Measurements from ENCODE around the gene EXOC6B.

Gene EXOC6B

DNA sequence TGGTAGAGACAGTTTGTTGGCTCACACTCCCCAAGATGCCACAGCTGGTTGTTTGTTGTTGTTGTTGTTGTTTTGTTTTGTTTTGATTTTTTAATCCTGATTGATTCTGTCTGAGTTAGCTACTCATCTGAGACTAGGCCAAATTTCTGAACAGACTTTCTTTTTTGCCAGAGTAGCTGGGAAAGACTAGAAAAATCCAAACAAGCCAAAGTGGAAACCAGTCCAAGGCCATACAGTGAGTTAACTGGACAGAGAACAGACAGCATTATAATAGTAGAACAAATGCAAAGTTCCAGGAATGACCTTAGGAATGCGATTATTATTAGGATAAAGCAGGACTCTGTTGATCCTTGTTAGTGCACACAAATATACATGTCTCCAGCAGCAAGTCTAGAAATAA is 634.4 kb downstream of the EXOC6B start:
- DNase-seq = no peak

GRCh38 chr2:72185206-72185605 is 640.6 kb downstream of the EXOC6B start:
- no peak for DNase-seq

DNA sequence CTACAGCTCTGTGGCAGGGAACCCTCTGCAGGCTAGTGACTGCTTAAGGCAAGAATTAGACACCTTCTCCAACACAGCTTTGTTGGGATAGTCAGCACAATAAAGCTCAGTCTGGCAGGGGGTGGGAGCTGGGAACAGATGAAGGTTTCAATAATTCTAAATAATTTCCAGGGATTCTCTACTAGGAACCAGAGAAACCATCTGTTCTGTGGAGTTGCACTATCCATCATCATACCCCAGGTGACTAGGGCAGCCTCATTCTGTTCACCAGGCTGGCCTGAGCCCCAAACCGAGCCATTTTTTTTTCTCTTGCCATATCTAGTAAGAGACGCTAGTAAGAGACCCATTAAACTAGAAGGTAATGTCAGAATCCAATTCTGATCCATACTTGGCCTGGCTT is 642.4 kb downstream of the EXOC6B start:
- no peak for DNase-seq

DNA sequence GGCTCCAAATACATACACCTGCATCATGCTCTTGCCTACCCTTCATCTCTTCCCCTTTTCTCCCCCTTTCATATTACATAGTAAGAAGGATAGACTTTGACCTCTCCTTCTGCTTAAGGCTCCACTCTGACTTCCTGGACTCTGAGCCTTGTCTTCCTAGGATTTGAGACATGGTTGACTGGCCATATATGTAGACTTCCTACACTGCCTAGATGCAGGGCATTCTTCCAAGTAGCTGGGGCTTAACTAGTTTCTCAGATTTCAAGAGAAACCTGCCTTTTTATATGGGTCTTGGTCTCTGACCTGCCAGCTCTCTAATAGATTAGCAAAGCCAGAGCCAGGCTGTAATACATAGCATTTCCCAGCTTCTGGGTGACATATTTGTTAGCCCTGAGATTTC is 642.8 kb downstream of the EXOC6B start:
- DNase-seq = no peak

DNA sequence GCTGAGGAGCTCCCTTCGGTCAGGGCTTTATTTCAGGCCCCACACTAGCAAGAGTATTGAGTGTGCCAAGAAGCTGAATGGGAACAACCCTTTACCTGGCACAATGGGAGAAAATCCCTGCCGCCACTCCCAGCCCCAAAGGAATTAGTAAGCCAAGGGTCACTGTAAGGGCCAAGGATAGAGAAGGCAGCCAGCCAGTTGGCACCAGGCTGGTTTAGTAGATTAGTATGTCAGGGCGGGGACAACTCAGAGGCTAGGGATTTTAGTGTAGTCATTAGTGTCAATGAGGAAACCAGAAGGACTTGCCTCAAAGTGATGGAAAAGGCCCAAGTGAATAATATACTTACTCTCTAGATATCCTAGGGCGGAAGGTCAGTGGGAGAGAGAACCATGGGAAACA is 643.3 kb downstream of the EXOC6B start:
- no peak for DNase-seq

DNA sequence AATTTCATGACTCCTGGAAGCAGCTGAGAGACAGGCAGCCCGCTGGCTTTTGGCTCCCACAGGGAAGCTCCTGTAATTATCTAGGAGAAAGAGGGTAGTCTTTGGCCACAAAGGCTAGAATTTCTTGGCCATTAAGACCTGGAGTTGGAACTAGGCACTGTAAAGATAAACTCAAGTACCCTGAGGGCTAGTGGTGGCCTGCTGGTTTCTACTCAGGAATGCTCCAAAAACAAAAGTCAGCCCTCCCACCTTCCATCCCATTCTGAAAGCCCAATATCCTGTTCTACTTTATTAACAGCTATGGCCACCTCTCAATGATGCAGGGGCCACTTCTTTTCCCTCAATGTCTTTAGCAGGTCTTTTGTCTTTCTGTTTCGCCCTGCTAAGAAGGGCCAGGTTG is 644.2 kb downstream of the EXOC6B start:
- no peak for DNase-seq

DNA sequence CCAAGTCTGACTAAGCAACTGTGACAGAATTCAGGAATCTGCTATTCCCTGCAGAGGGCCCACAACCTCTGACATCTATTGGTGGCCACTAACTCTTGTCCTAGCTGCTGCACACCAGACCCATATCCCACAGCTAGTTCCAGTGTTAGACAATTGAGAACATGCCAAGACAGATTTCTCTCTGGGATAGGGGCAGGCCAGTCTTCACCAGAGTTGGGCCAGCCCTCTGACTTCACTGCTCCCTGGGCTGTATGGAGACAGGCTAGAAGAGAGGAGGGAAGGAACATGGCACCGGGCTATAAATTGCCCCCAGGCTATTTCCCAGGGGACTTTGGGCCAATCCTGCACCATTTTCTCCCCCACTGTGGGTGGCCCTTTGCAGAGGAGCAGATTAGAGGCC is 645.5 kb downstream of the EXOC6B start:
- no peak for DNase-seq

DNA sequence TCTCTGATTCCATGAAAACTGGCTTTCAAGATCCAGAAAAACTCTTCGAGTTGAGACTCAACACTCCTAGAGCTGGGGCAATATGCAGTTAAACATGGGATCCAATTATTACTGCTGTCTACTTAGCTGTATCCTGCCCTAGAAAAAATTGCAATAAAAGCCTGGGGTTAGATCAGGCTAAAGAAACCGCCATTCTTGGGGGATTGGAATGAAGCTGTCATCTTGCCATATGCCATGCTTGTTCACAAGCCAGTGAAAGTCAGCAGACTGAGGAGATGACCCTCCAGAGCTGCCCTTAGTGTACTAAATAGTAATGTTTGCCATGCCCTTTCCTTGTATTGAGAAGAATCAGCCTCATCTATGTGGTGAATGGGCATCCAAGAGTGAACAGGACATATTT is 647.3 kb downstream of the EXOC6B start:
- DNase-seq = no peak

DNA sequence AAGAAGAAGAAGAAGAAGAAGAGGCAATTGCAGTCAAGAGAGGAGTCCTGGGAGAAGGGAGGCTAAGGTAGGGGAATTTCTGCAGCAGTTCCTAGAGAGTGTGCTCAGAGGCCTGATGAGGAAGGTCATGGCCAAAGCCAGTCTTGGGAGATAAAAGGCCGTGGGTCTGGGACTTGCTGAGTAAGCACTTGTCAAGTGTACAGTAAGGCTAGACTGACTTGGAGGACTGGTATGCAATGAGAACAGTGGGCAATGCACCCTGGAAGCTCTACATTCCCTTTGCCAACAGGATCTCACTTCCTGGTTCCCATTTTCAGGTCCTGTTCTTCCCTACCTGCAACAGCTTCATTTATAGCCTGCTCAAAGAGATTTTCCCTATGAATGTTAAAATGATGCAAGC is 649.6 kb downstream of the EXOC6B start:
- no peak for DNase-seq

DNA sequence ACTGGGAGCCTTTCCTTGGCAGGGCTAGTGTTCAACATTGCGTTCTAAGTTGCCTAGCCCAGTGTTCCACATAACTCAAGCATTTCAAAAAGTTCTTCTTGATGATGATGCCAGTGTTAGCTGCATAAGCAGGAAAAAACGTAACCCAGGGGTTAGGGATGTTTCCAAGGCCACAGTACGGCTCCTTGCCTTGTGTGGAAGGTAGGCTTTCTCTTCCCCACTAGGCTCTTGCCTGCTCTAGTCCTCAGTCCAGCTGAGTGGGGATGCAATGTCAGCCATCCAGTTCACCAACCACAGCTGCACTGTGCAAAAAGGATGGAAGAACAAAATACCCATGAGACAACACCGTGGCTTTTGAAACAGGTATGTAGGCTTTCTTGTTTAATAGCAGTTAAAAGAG is 650.2 kb downstream of the EXOC6B start:
- no peak for DNase-seq

GRCh38 chr2:72173640-72174321 is 652.1 kb downstream of the EXOC6B start:
- no peak for DNase-seq

GRCh38 chr2:72172478-72172877 is 653.4 kb downstream of the EXOC6B start:
- no peak for DNase-seq

GRCh38 chr2:72166279-72166678 is 659.6 kb downstream of the EXOC6B start:
- no peak for DNase-seq

DNA sequence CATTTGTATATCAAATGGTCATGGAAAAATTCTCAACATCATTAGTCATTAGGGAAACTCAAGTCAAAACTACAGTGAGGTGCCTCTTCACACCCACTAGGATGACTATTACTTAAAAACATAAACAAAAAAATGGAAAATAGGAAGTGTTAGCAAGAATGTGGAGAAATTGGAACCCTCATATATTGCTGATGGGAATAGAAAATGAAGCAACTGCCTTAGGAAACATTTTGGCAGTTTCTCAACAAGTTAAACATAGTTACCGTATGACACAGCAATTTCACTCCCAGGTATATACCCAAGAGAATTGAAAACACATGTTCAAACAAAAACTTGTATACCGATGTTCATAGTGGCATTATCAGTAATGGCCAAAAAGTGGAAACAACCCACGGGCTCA is 660.0 kb downstream of the EXOC6B start:
- no peak for DNase-seq

GRCh38 chr2:72162574-72162973 is 663.3 kb downstream of the EXOC6B start:
- DNase-seq = no peak

DNA sequence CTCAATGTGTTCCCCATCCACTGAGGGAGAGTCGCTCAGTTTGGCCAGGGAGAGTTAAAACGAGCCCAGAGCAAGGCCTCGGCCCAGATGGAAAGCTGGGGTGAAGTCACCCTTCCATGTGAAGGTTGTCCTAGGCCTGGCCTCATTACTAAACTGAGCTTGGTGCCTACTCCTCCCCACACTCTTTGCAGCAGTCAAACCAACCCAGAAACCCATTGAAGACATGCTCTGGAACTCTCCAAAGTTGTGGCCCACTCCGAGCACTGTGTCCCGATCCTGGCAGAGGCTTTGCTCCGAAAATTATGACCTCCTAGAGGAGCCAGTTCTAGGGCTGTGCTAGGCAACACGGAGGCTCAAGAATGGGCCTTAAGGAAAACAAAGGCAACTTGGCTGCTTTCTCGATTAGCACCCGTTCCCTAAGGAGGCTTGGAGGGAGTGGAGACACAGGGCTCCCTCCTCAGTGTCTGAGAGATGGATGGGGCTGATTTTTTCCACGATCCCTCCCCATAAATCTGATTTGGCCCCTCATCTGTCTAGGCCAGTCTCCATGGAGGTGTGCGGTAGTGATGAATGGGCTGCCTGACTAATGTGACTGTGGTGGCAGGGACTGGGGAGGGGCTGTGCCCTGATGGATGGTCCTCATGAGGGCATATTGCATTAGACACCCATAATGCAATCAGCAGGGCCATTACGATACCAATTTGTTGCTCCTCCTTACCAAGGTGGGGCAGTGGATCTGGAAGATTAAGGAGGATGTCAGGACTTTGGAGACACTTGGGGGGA is 666.4 kb downstream of the EXOC6B start:
- no peak for DNase-seq

DNA sequence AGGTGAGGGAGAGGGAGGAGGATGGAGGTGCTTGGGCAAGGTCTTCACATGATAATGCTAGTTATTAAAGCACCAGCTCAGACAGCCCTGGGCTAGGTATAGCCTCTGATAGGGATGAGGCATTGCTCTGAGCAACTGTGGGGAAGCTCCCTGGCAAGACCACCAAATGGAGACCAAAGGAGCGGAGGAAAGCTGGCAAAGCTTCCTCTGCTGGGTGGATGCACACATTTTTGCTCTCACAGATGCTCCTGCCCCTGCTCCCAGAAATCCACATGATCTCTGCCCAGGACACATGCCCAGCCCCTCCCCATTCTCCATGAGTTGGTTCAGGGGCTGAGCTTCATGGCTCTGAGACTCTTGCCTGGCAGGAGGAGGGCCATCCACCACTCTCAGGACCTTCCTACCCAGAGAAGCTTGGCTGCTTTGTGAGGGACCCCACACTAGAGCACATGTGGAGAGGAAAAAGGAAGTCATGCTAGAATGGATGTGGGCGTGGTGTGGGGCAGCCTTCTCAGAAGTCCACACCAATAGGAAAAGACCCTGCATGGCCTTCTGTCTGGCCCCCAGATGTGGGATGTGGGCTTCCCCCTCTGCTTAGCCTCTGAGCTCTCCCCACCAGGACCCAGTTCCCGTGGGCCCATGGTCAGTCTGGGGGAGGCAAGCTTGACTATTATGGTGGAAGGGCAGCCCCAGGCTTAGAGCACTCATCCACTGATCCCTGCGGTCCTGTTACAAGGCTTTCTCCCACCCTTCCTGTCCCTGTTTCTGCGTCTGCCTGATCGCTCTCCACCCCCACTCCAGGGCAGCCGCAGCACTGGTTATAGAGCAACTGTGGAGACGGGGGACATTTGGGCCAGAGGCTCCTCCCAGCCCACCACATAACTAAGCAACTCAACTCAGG is 667.7 kb downstream of the EXOC6B start:
- no peak for DNase-seq

DNA sequence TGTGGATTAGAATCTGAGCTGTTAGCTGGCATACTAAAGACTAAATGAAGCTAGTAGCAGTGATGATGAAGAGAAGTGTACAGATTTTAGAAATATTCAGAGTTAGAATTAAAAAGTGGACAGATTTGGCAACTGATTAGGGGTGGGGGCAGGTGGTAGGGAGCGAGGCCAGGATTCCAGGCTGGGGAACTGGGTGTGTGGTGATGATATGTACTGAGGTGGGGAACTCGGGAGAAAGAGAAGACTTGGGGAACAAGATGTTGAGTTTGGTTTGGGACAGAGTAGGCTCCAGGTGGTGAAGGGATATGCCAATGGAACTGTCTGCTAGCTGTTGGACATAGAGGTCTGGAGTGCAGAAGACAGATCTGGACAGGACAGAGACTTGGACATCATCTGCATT is 669.0 kb downstream of the EXOC6B start:
- no peak for DNase-seq

GRCh38 chr2:72155737-72156136 is 670.1 kb downstream of the EXOC6B start:
- no peak for DNase-seq

DNA sequence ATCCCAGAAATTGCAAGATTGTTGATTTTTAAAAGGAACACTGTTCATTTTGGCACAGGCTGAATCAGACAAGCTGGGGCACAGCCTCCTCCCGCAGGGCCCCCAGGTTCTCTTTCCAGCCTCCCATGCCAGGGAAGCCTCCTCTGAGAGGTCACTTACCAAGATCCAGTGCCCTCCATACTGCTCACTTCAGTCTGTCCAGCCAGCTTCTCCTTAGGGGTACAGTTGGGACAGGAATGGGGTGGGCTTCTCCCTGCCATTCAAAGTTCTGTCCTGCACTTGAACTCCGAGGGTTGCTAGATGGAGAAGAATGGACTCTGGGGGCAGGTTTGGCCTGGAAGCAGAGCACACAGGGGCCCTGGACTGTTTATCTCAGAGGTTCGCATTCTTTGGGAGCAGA is 670.7 kb downstream of the EXOC6B start:
- no peak for DNase-seq

GRCh38 chr2:72154386-72154975 is 671.4 kb downstream of the EXOC6B start:
- no peak for DNase-seq

- no peak for DNase-seq
Observed at GRCh38 chr2:72153924-72154323, 671.9 kb downstream of the EXOC6B start.

Data from activated CD4-positive, CD25-positive, alpha-beta regulatory T cell treated with anti-CD3 and anti-CD28 coated beads, Interleukin-2, amount 50 U/mL, for 72 hours (primary cell).